HG03520 (cell line): ENCODE data around the gene UNC5C.

ENCODE experiments used
- ATAC-seq: cut with Tn5 transposase; IDR thresholded peaks from one replicate; pipeline ENCODE4 v1.9.1; 2021; ENCODE audit warnings: mild to moderate bottlenecking, moderate library complexity; ENCODE audit not compliant: unreplicated experiment

The UNC5C gene

GRCh38 chr4:95524184-95524583, 24.6 kb downstream of the UNC5C start:
- no peak for ATAC-seq

DNA sequence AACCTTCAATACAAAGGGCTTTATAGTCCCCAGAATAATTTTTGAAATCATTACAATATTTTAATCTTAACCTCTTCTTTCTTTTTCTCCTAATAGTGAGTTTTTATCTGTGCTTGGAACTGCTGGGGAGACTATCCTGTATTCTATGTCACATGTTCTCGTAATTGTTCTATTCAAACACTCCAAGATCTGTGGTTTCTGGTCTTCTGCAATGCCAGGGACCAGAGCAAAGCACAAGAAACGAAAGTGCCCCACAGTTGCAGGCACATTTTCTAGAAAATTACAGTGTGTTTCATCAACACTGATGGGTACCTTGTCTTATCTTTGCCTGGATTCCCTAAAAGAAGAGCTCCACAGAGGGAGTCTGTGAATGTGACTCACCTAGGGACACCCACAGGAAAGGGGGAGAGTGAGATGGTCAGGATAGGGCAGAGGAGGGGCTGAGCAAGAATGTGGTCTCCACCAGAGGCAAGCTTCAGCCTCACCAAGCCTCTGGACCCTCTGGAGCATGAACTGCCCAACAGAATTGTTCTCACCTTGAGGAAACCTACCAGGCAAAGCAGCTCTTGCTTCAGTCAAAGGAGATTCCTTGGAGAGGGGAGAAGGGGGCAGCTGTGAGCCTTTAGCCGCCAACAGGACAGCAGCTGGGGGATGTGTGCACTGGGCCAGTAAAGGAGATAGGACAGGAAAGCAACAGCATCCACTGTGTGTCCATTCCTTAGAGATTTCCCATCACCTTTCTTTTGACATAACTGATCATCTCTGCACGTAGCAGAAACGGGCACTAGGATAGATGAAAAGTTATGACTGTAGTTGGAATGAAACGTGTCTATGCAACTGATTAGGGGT, 25.9 kb downstream of the UNC5C start:
- no peak for ATAC-seq

- ATAC-seq, result no peak
Measured at GRCh38 chr4:95517576-95518345, 31.0 kb downstream of the UNC5C start.

GRCh38 chr4:95516528-95517017, 32.2 kb downstream of the UNC5C start:
- no peak for ATAC-seq

- ATAC-seq, result no peak
Measured at GRCh38 chr4:95515589-95515988, 33.2 kb downstream of the UNC5C start.

DNA sequence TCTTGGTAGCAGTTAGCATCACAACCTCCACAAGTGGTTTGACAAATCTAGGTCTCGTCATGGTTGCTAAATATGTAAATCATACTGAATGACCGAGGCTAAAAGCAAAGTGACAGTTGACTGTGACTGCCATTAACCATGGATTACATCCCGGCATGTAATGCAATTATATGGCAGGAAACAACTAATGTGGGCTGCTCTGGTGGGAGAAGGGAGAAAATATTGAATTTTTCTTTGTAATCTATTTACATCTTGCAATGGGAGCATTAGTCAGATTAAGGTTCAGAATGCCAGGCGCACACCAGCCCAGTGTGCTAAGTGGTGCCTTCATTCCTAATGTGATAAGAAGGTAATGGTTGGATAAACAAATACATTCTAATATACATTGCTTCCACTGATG, 35.8 kb downstream of the UNC5C start:
- no peak for ATAC-seq

- no peak for ATAC-seq
Measured at GRCh38 chr4:95511477-95511876, 37.3 kb downstream of the UNC5C start.

GRCh38 chr4:95510877-95511276, 37.9 kb downstream of the UNC5C start:
- ATAC-seq, result no peak

DNA sequence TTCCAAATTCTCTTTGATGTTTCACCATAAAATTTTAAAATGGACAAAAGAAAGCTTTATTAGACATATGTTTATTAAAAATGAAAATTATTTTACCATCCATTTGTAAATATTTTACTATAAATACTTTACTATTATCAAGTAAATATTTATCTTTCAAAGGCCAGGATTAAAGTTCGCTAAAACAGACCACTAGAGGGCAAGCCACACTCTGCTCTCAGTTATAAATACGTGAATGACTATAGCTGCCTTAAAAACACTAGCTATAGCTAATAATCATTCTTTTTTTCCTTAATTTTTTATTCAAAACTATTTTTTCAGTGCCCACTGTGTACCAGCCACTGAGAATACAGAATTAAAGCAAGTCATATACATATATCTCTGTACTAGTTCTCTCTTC, 38.6 kb downstream of the UNC5C start:
- ATAC-seq, result no peak

- no peak for ATAC-seq
Measured at GRCh38 chr4:95508421-95508820, 40.4 kb downstream of the UNC5C start.

- no peak for ATAC-seq
Measured at GRCh38 chr4:95507561-95507960, 41.2 kb downstream of the UNC5C start.

GRCh38 chr4:95507147-95507546, 41.6 kb downstream of the UNC5C start:
- no peak for ATAC-seq

GRCh38 chr4:95506264-95506663, 42.5 kb downstream of the UNC5C start:
- no peak for ATAC-seq

DNA sequence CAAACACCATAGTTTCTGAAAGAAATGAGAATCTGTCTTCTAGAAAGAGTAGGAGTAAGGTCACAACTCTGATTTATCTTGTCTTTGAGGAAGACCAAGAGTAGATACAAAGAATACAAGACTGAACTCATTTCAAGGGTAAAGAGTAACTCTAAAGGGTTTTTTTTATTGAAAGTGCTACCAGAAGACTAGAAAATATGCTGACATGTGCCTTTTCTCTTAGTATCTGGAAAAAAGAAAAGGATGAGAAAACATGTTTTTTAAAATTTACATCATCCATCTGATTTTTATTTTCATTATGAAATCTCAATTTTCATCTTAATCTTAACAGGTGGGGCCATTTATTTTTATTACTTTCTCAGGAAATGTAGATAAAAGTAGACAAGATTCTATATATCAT, 43.0 kb downstream of the UNC5C start:
- ATAC-seq, result no peak

DNA sequence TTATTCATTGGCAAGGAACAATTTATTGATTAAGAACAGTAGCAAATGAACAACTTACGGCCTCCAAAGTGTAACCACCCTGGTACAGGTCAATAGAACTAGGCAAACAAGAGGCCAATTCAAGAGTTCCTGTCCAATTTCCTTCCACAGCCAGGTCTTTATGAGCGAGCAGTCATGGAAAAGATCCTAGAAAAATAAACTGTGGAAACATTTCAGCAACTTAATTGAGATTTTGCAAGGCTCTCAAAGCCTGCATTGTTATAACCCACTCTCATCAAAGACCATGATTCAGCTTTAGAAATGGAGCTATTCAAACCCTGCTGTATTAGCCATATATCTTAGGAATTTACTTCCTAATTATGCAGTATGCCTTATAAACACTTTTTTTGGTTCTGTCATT, 43.6 kb downstream of the UNC5C start:
- ATAC-seq, result no peak

- ATAC-seq, result no peak
Measured at GRCh38 chr4:95504501-95504900, 44.3 kb downstream of the UNC5C start.

DNA sequence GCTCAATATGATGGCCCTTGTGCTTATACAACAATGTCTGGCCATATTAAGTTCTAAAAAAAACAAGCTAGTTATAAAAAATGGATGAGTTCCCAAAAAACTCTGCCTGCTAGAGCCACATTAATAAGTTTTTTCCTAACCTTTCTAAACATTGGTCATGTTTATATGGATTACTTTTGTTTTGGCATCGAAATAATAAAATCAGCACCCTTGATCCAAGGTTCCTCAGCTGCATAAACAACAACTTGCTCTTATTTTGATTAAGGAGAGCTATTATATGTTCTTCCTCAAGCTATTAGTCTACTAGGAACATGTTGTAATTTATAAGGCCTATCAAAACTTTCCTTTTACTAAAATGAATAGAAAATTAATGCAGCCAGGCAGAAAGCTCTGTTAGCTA, 48.4 kb downstream of the UNC5C start:
- ATAC-seq, result no peak

GRCh38 chr4:95499291-95499696, 49.5 kb downstream of the UNC5C start:
- ATAC-seq, result no peak

GRCh38 chr4:95494186-95494585, 54.6 kb downstream of the UNC5C start:
- no peak for ATAC-seq

GRCh38 chr4:95478679-95479078, 70.1 kb downstream of the UNC5C start:
- no peak for ATAC-seq

DNA sequence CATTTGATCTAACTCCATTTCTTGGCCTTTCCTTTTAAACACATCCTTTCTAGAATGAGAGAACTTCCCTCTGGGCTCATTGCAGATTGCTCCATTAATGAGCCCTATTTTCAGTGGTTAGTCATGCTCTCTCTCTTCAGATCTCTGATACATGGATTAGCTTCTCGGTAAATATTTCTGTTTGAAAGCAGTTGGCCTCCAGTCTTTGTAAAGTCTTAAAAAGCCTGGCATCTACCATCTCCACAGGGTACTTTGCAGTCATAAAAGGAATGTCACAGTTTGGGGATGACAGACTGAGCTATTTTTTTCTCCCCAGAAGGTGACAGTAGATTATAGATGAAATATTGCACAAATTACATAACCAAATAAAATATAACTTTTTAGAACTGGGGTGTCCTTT, 72.7 kb downstream of the UNC5C start:
- no peak for ATAC-seq

DNA sequence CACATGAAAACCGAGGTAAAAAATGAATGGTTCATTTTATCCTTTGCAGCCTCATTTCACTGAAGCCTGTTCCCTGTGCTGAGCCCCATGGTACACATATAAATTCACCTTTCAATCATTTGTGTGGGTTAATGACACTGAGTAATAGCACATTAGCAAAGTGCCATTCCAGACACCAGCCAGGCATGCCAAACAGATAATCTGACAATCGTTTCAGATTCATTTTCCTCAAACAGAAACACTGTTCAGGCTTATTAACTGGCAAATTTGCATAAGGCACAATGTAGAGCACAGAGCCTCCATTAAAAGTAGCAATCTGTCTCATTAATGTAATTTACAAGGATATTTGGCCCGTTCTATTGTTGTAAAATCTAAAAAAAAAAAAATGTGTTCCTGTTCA, 76.2 kb downstream of the UNC5C start:
- no peak for ATAC-seq
